Dedifferentiated amniotic fluid mesenchymal stem cell (primary cell): Measurements from ENCODE around the gene C19orf85.

ENCODE experiments used
- DNase-seq: peaks from one replicate; pipeline ENCODE4 v3.0.0-alpha.2; 2016; ENCODE audit errors: extremely low spot score

C19orf85 gene

DNA sequence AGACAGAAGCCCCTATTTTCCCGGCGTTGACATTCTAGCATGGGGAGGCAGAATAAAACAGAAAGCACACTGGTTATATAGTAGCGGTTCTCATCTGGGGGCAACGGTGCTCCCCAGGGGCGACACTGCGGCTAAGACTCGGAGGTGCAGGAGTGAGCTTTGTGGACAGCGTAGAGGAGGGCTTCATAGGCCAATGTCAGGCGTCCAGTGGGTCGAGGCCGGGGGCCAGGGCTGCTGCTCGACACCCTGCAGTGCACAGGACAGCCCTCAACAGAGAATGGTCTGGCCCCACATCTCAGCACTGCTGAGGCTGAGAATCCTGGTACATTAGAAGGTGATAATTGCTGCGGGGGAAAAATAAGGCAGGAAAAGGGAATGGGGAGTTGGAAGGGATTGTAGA, 13.4 kb upstream of the C19orf85 start:
- DNase-seq = no peak

DNA sequence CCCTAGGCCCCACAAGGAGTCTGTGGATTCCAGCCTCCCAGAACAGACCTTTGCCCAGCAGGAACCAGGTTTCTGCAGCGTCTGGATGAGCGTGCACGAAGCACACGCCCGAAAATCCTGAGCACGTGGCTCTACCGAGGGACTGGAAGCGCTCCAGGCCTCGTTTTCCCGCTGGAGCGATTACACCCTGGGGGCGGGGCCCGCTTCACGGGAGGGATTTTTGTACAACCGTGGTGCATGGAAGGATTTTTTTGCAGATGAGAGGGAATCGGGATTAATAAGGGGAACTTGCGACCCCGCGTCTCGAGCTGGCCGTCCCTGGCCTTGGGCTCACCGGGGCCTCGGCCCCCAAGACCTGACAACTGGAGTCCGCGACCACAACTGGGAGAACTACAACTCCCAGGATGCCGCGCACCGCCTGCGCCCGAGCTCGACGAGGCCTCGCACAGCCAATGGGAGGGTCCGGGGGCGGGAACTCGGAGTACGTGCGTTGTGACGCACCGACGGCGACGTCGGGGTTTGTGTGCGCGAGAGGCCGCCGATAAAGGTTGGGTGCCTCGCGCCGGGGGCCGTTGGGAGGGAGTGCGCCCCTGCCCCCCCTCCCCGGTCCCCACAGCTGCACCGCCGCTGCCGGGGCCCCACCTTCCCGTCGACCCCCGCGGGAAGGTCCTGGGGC, 11.7 kb upstream of the C19orf85 start, which contains the start of gene ZNF628:
Gene ZNF628 (plus strand): TSS at position 518 of the 676 bp plus-strand sequence. CDS start 3,294 bp downstream, outside the sequence.
- DNase-seq = peak; percentile 96

DNA sequence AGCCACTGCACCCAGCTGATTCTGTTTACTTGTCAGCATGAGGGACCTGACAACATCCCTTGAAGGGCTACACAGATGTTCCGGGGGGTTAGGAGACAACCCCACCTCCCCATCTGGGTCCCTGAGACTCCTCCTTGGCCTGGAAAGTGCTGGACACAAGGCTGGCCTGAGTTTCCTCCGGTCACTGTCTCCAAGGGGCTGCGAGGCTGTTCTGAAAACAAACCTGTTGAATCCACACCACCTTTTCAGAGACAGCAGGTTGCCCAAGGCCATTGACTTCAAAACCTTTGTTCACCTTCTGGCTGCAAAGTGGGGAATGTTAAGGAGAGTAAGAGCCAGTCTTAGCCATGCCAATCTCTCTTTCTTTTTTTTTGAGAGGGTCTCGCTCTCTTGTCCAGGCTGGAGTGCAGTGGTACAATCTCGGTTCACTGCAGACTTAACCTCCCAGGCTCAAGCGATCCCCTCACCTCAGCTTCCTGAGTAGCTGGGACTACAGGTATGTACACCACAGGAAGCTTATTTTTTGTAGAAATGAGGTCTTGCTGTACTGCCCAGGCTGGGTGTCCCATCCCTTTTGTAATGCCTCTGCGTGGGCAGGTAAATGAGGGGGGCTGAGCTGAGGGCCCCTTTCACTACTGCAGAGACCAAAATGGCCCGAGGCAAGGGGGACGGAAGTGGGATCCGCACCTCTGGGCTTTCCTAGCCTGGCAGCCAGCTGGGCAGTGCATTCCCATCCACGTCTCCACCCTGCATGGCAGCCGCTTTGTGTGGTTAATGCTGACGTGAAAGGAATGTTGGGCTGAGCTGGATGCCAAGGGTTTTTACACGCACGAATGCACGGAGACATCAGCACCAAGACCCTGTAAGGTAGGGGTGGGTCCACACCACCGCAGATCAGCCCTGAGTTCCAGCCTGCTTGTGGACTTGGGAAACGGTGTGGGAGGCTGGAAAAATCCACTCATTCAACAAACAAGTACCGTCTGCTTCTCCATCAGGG, 10.0 kb upstream of the C19orf85 start:
- DNase-seq = no peak

DNA sequence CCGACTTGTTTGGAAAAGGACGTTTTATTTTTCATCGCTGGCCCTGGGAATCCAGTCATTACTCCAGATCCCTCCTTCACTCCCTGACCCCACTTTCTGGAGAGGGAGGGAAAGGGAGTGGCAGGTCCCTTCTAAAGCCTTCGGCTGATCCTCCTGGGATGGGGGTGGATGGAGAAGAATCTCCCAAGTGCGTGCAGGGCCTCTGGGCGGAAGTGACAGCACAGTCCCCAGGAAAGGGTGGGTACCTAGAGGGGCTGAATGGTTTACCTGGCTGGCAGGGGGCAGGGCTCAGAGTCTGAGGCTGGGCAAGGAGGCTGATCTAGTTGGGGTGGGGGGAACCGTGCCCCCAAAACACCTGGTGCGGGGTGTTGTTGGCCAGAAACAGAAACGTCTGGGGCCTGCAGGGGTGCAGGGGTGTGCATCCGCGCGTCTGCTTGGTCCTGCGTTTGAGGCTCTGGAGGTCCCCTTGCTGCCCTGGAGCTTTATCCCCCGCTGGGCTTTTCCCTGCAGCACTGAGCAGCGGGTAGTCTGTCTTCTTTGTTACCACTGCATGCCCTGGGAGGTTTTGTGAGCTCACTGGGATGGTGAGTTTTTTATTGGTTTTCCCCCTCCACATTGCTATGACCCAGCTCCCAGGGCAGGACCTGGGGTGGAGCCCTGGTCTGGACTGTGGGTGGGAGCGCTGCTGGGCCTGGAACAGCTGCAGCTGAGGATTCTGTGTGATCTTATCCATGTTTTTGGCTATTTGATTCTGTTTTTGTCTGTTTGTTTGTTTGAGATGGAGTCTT, 8.9 kb upstream of the C19orf85 start:
- DNase-seq = no peak

DNA sequence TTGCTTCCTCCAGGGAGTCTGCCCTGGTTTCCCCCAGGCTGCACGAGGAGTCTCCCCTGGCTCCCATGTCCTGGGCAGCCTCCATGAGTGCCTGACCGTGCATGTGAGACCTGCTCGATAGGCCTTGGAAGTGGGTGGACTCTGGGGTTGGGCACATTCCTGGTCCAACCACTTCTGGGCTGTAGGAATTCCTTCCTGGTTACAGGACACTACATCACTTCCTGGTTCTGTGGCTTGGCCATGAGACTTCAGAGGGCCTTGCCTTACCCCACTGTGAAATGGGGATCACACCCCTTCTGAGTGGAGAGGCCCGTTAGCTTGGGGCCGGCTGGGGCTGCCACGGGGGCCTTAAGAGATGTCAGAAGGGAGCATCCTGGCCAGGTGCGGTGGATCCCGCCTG, 7.9 kb upstream of the C19orf85 start:
- DNase-seq = no peak

DNA sequence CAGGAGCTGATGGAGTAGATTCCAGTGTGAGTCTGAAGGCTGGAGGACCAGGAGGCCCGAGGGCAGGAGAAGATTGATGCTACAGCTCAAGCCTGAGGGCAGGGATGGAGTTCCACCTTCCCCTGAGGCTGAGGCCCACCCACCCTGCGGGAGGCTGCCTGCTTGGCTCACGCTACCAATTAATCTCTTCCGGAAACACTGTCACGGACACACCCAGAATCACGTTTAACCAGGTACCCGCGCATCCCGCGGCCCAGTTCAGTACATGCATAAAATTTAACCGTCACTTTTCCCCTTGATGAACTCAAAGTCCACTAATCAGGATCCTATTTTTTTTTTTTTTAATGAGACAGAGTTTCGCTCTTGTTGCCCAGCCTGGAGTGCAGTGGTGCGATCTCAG, 6.7 kb upstream of the C19orf85 start:
- no peak for DNase-seq

DNA sequence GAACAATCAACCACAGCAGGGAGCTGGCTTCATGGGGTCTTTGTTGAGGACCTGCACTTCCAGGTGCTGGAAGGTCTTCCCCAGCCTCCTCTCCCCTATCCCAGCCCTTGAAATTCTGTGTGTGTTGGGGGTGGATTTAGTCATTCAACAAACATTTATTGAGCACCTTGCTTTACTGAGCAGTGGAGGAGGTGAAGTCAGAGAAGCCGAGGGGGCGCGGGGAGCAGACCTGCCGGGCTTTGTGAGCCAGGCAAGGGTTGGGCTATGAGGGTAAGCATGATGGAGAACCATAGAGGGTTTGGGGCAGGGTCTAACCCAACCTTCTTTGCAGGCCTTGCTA, 3.5 kb upstream of the C19orf85 start:
- DNase-seq = no peak

DNA sequence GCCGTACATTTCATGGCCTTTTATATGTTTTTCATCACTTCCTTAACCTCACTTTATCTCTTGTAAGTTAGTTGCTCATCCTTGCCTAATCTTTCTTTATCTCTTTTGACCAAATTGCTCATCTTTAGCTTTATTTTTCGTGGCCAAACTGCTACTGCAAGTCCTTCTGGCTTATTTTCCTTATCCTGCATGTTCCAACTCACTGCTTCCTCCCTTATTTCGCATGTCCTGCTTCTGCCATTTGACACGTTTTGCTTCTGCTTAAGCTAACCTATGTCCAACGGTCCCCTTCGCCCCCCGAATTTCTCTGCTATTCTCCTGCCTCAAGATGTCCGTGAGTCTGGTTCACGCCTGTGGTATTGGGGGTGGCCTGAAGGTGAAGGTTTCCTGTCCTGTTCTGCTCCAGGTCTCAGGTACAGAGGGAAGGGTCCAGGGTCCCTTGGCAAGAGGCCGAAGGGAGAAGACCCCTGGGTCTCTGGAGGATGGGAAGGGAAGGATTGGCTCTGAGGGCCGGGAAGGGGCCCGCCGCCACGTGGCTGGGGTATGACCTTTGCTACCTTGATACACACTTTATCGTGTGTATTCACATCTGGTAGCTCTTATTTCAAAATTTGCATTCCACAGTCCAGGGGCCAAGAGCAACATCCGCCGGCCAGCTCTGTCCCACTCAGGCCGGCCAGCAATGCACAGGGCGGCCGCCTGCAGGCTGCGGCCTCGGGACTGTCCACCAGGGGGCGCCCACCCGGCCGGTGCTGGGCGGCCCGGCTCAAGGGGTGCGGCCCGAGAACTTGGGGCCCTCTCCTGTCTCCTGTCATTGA, 2.9 kb upstream of the C19orf85 start:
- no peak for DNase-seq

DNA sequence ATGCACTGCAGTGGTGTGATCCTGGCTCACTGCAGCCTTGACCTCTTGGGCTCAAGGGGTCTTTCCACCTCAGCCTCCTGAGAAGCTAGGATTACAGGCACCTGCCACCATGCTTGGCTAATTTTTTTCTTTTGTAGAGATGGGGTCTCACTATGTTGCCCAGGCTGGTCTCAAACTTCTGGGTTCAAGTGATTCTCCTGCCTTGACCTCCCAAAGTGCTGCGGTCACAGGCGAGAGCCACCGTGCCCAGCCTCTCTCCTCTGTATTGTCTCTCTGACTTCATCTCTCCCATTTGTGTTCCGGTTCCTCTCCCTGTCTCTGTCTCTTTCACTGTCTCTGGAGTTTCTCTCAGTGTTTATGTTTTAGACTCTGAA, 1.7 kb upstream of the C19orf85 start:
- DNase-seq = no peak

DNA sequence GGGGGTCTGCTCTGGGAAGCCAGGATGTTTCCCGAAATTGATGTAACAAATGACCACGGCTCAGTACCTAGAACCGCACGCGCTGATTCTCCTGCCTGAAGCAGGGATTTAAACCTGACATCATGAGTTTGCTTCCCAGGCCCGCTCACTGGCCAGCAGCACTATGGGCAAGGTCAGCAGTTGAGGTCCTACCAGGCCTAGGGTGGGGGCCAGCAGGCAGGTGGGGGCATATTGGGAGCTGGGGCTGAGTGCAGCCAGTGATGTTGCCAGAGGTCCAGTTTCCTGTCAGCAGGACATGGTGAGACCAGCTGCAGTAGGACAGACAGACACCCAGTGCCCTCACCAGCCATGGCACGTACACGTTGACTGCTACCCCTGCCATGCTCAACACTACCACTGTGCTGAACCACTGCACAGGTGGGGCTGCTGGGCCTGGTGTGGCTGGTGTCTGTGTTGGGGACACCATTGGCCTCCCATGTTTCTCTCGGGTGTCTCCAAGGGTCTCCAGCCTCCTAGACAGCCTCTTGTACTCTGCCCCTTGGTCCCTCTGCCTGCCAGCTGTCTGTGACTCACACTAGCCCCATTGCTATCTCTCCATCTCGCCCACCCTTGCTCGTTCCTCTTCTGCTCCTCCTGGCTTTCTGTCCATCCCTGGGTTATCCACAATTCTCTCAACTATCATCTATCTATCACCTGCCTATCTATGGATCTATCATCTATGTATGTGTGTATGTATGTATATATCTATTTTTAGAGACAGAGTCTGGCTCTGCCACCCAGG, 1.1 kb upstream of the C19orf85 start:
- DNase-seq = no peak

DNA sequence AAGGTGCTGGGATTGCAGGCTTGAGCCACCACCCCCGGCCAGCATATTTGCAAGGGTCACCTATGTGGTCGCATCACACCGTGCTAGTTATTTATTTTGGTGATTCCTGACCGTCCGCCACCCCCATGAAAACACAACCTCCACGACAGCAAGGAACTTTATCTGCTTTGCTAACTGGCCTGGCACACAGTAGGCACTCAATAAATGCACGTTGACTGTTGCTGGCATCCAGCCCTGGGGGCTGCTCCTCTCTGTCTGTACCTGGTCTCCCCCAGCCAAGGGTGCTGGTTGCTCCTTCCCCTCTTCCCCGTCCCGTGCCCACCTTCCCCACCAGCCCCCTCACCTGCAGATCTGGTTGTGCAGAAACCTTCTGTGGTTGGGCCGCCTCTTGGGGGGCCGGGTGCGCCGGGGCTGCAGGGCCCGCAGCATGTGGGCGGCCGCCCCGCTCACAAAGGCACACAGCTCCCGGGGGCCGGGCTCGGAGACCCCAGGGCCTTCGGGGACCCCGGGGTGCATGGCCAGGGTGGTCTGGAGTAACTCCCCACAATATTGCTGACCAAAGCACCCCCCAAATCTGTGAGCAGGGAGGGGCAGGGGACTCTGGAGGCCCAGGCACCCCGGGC, 401 bp downstream of the C19orf85 start:
- no peak for DNase-seq

DNA sequence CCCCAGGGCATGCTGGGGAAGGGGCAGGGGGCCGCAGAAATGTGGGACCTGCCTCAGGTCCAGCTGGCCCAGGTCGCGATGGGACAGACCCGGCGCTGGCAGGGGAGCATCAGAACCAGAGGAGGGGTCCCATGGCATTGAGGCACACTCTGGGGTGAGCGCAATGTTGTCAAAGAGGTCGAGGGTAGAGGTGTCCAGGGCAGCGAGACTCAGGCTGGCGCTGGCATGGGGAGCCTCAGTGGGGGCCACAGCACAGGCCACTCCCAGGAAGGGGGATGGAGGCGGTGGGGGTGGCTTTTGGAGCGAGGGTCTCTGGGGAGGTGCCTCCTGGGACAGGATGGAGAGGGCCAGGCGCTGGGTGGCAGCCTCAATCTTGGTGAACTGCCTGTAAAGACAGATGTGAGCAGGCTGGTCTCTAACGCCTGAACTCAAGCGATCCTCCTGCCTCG, 944 bp downstream of the C19orf85 start:
- no peak for DNase-seq

DNA sequence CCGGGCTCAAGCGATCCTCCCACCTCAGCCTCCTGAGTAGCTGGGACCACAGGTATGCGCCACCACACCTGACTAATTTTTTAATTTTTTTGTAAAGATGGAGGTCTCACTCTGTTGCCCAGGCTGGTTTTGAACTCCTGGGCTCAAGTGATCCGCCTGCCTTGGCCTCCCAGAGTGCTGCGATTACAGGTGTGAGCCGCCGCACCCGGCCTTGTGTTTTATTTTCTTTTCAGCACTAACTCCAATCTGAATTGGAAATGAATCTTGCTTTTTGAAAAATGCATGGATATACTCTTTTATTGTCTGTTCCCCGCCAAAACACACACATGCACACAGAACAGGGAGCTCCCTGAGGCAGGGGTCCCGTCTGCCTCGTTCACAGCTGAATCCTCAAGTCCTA, 1.8 kb downstream of the C19orf85 start:
- DNase-seq = no peak

DNA sequence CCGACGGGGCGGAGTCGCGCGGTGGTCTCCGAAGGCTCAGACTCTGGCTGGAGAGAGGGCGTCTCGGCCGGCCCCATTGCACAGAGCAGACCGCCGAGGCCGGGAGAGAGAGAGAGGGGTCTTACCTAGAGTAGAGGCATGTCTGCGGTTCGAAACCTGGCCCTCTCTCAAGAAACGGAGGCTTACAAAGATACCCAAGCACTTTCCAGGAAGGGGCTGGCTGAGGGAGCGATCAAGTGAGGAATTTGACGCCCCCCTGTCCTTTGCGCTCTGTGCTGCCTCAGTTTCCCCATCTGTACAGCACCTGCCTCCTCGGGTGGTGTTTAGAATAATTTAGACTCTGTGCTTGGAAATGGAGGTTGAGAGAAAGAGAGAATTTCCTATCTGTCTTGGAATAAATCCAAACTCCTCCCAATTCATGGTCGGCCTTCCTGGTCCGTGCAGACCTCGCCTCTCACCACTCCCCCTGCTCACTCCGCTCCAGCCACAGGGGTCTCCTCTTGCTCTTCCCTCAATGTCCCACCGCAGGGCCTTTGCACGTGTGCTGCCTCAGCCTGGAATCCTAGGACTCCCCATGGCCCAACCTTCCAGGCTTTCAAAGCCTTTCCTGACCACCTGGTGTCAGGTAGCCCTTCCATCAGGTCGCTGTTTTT, 2.5 kb downstream of the C19orf85 start:
- no peak for DNase-seq

DNA sequence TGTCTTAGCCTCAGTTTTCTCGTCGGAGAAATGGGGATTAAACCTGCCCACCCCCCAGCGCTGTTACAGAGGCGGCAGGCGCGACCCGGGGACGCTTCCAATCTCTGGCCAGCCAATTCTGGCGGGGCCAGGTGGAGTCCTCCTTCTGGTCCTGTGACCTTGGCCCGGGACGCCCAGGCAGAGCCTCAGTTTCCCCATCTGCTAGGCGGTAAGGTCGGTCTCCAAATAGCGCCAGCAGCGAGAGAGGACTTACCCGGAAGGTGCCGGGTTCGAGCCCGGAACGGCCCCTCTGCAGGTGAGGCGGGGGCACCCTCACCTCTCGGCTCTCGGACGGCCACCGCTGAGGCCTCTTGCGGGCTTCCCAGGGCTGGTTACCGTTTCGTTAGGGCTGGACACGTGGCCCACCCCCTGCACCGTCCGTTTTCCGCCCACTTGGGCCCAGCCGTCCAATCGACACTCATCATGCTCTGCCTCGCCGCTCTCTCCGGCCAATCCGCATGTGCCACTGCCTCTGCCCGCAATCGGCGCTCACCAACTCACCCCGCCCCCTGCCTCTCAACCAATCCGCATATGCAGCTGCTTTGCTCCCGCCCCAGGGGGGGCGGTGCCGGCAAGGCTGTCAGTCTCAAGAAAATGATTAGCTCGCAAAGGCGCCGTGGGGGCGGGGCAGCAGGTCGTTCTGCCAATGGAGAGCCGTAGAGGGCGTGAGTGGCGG, 3.1 kb downstream of the C19orf85 start, which contains the start of gene ISOC2:
Gene ISOC2 (minus strand): TSS at position 384 of the 715 bp plus-strand sequence. CDS start 5,156 bp downstream, outside the sequence.
- peak; percentile 100 for DNase-seq

DNA sequence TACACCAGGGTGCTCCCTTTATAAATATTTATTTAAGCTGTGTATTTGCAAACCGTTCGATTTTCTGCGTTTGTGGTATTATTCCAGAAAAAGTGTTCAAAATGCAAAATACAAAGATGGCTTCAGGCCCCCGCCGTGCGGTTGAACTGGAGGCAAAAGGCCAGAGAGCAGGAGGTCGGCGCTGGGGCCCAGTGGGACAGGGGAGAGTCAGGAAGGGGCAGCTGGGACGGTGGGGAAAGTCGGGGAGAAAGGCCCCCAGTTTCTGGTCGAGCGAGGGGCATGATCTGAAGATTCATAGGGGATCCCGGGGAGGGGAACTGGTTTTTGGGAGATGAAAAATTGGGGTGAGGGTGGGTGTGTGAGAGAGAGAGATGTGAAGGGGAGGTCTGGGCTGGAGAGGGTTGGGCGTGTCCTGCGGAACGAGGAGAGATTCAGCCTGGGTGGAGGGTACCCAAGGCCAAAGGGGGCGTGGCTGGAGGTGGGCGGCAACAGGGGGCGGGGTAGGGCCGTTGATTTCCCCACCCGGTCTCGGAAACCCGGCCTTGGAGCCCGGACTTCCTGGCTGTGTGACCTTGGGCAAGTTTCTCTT, 3.8 kb downstream of the C19orf85 start:
- DNase-seq = peak; percentile 57

DNA sequence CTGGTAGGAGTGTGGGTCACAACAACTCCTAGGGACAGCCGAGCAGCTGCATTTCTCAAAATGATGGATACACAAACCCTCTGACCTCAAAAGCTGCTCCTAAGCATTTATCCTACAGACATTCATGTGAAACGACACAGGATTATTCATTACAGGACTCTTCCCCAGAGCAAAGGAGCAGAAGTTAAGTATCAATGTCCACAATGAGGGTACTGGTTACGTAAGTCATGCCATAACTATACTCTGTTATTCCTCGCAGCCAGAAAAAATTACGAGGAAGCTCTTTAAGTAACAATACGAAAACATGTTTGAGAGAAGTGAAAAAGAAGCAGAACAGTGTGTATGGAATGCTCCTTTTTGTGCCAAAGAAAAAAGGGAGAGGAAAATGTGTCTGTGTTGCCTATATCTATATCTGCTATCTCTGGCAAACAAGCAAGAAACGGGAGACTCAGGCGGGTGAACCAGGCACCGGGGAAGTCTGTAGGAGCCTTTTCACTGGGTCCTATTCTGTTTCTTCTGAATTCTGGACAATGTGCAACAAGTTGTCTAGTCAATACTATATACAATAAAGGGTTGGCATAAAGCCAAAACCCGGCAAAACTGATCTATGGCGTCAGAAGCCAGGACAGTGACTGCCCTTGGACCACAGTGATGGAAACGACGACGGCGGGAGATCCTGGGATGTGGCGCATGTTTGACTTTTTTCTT, 4.4 kb downstream of the C19orf85 start:
- DNase-seq = no peak

DNA sequence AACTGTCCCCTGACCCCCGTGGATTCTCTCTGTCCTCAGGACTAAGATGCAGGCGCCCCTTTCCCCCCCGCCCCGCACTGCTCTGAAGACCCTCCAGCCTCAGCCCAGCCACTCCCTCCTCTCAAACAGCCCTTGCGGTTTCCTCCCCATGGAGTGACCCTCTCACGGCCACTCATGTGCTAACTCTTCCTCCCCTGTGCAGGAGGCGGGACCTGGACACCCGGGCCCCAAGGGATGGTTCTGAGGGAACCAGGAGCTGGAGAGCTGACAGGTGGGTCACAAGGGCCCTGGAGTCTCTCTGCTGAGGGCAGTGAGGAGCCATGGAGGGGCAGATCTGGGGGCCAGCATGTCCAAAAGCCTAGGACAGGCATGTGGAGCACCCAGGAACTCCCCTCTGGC, 5.0 kb downstream of the C19orf85 start:
- DNase-seq = no peak
